ENCODE results near the gene IQSEC3.
A peak's percentile ranks its signal among the peaks of the same experiment; 100 is the strongest.

IQSEC3 gene

DNA sequence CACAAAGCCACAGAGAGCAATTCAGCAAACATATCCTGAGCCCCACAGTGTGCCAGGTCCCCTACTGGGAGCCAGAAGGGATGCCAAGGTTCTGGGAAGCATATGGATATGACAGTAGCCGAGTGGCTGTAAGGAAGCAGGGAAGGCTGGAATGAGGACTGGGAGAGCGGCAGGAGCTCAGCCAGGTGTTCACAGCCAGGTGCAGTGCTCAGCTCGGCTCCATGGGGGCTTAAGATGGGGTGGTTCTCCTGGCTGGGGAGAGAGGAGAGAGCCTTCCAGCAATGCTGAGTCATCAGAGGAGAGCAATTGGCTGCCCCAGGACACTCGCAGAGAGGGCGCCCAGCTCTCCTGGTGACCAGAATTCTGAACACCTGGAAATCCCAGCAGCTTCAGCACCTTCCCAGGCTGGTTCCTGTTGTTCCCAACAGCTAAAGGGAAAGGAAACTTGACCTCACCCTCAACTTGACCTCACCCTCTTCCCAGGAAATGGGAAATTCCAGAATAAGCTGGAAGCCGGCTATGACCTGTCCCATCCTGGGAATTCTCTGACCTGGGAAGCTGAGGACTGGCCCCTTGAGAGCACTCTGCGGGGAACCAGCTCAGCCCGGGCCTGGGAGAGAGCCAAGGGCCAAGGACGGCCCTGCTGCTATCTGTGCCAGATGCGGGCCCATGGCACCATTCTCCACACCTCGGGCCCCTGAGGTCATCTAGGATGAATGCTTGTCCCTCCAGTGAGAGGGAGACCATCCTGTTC lies 112.7 kb downstream of the IQSEC3 start:
- Mint-ChIP-seq H3K4me3 (no peak overlapping the region), H3K36me3 (ENCODE audit: low read depth) (no peaks in the 10 kb centered on the region), H3K9me3 (no peaks in the 10 kb centered on the region), H3K4me1 (peaks cover 76% of the 10 kb centered on the region), H3K27ac (no peak overlapping the region), H3K27me3 (ENCODE audit: low read depth, poor library complexity) (peaks cover 22% of the 10 kb centered on the region)
- TF ChIP-seq, protein P1, sequence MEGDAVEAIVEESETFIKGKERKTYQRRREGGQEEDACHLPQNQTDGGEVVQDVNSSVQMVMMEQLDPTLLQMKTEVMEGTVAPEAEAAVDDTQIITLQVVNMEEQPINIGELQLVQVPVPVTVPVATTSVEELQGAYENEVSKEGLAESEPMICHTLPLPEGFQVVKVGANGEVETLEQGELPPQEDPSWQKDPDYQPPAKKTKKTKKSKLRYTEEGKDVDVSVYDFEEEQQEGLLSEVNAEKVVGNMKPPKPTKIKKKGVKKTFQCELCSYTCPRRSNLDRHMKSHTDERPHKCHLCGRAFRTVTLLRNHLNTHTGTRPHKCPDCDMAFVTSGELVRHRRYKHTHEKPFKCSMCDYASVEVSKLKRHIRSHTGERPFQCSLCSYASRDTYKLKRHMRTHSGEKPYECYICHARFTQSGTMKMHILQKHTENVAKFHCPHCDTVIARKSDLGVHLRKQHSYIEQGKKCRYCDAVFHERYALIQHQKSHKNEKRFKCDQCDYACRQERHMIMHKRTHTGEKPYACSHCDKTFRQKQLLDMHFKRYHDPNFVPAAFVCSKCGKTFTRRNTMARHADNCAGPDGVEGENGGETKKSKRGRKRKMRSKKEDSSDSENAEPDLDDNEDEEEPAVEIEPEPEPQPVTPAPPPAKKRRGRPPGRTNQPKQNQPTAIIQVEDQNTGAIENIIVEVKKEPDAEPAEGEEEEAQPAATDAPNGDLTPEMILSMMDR (IDR thresholded peaks at IDR 0.05): no peak
- DNase-seq: no peak

DNA sequence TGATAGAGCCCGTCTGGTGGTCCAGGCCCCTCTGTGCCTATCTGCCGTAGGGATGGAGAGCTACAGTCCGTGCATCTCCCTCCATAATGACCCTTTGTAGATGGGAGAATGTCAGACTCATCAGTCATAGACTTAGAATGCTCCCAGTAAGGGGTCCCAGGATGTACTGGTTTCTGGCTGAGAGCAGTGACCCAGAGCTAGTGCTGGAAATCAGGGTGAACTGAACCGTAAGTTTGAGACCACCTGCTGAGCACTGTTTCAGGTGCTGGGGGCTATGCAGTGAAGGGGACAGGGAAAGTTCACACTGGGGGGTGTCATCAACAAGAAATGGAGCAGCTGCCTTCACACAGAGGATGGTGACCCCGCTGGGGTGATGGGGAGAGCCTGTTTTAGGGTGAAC lies 113.3 kb downstream of the IQSEC3 start:
- Mint-ChIP-seq H3K9me3 (no peaks in the 10 kb centered on the region), H3K27ac (peak overlapping the region; percentile 68), H3K27me3 (ENCODE audit: low read depth, poor library complexity) (peaks cover 25% of the 10 kb centered on the region), H3K36me3 (ENCODE audit: low read depth) (no peaks in the 10 kb centered on the region), H3K4me3 (no peak overlapping the region), H3K4me1 (peaks cover 76% of the 10 kb centered on the region)
- no peak for DNase-seq
- TF ChIP-seq, protein P1 (IDR thresholded peaks at IDR 0.05): no peak

DNA sequence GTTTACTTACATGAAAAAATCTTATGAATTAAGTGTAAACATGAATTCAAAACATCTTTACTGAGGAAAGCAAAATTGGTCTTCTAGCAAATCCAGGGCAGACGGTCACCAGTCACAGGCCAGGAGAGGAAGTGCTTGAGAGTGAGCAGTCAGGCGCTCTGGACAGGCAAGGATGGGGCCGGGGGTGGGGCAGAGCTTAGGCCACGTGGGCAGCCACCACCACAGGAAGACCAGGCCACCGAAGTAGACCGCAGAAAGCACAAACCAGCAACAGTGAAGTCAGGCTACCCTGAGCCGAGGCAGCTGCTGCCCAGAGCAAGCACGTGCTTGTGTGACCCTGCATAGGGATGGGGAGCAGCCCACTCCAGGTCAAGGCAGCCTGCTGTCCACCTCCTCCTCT lies 113.9 kb downstream of the IQSEC3 start:
- H3K4me3 Mint-ChIP-seq: no peak overlapping the region
- H3K9me3 Mint-ChIP-seq: no peaks in the 10 kb centered on the region
- no peaks in the 10 kb centered on the region for H3K36me3 Mint-ChIP-seq (ENCODE audit: low read depth)
- TF ChIP-seq, protein P1 (IDR thresholded peaks at IDR 0.05): no peak
- H3K27ac Mint-ChIP-seq: no peak overlapping the region
- H3K27me3 Mint-ChIP-seq (ENCODE audit: low read depth, poor library complexity): peaks cover 21% of the 10 kb centered on the region
- DNase-seq: no peak
- H3K4me1 Mint-ChIP-seq: peaks cover 76% of the 10 kb centered on the region

DNA sequence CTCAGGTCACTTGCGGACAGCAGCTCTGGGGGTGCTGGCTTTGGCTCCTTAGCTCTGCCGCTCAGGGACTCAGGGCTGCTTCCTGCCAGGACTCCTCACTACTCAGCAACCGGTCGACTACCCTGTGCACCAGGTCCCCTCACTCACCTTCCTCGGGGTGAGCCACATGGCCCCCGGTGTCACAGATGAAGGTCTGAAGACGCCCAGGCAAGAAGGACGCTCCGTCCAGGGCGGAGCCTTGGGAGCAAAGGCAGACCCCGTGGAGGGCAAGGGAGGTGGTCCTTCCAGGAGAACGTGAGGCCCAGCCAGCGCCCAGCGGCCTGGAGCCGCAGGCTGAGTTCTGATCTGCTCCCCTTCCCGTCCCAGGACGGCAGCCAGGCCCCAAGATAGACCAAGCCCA lies 115.4 kb downstream of the IQSEC3 start:
- no peak overlapping the region for H3K4me3 Mint-ChIP-seq
- H3K27me3 Mint-ChIP-seq (ENCODE audit: low read depth, poor library complexity): peaks cover 34% of the 10 kb centered on the region
- H3K27ac Mint-ChIP-seq: no peak overlapping the region
- TF ChIP-seq, protein P1 (IDR thresholded peaks at IDR 0.05): no peak
- no peaks in the 10 kb centered on the region for H3K9me3 Mint-ChIP-seq
- no peak for DNase-seq
- no peaks in the 10 kb centered on the region for H3K36me3 Mint-ChIP-seq (ENCODE audit: low read depth)
- peaks cover 76% of the 10 kb centered on the region for H3K4me1 Mint-ChIP-seq

DNA sequence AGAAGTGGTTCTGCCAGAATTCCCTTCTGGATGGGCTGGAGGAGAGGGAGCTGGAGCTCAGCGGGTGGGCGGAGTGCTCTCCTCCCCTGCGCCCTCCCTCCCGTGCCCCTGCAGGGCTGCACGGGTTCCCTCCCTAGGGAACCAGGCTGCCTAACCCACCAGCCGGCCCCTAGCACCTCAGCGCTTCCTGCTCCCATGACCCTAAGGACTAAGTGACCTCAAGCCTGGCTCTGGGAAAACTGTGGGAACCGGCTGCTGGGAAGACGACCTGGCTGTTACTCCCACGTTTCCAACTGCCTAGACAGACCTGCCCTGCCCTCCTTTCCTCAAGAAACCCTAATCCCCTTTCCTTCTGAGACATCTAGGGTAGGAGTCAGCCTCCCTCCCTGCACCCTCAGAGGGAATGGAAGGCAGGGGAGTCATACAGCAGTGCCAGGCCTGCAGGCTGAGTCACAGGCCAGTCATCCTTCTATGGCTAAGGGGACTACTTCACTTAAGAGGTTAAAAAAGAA lies 115.9 kb downstream of the IQSEC3 start:
- no peaks in the 10 kb centered on the region for H3K36me3 Mint-ChIP-seq (ENCODE audit: low read depth)
- H3K27ac Mint-ChIP-seq: peak overlapping the region; percentile 97

More for the DNA sequence above, 115.9 kb downstream of the IQSEC3 start:
- Mint-ChIP-seq H3K4me1 (peaks cover 78% of the 10 kb centered on the region), H3K4me3 (peak overlapping the region; percentile 13), H3K9me3 (peaks cover 3% of the 10 kb centered on the region), H3K27me3 (ENCODE audit: low read depth, poor library complexity) (peaks cover 39% of the 10 kb centered on the region)
- TF ChIP-seq, protein P1 (IDR thresholded peaks at IDR 0.05): no peak
- DNase-seq: no peak
